Lower leg skin (tissue), 3 donors: ENCODE data around the gene PTPRN2.

Experiments used
- CTCF ChIP-seq, 3 donors: fragments of 450-650 bp; IDR thresholded peaks; one replicate each; pipeline ENCODE4 v1.5.1; 2016; ENCODE audit warnings: antibody characterized with exemption in 3 of 3, mild to moderate bottlenecking in 3 of 3, moderate library complexity in 2 of 3
- POLR2A ChIP-seq, 2 donors: fragments of 450-650 bp; IDR thresholded peaks; one replicate each; pipeline ENCODE4 v1.6.1; 2016 to 2017; ENCODE audit warnings: antibody characterized with exemption in 2 of 2, mild to moderate bottlenecking in 1 of 2, moderate library complexity in 1 of 2

- TF ChIP-seq CTCF (IDR thresholded peaks at IDR 0.05) (no peak), POLR2A (IDR thresholded peaks at IDR 0.05) (no peak)
Observed at GRCh38 chr7:158246960-158247673, 340.5 kb downstream of the PTPRN2 start.
